HS-5 (cell line): ENCODE measurements around the gene AMOTL1.

Source experiments
- DNase-seq: peaks from one replicate; pipeline ENCODE4 v3.0.0-alpha.2; 2012; ENCODE audit warnings: low read depth

AMOTL1 gene

GRCh38 chr11:94794287-94795168 lies 26.4 kb downstream of the AMOTL1 start:
- peak; percentile 97 for DNase-seq

- DNase-seq, result no peak
Observed at GRCh38 chr11:94795476-94796189, 27.5 kb downstream of the AMOTL1 start.

GRCh38 chr11:94796190-94796580 lies 28.0 kb downstream of the AMOTL1 start:
- DNase-seq, result no peak

- DNase-seq, result no peak
Observed at GRCh38 chr11:94796863-94797262, 28.7 kb downstream of the AMOTL1 start.

GRCh38 chr11:94799726-94800125 lies 31.6 kb downstream of the AMOTL1 start:
- DNase-seq, result no peak

DNA sequence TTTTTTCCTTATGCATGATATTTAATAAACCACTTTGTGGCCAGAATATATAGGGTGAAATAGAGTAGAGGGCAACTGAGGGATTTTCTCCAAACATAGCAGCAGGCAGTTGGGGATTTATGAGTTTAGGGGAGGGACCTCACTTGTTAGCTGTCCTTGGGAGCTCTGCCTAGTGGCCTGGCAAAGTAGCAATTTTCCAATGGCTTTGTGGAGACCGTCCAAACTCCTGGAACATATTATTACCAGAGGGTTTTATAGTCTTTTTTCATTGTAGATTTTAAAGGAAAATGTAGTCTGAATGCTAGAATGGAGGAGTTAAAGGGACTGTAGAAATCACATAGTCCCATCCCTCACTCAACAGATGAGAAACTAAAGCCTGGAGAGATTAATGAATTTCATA lies 32.3 kb downstream of the AMOTL1 start:
- DNase-seq, result no peak

- DNase-seq, result no peak
Observed at GRCh38 chr11:94801866-94802460, 33.8 kb downstream of the AMOTL1 start.

- no peak for DNase-seq
Observed at GRCh38 chr11:94802501-94802900, 34.3 kb downstream of the AMOTL1 start.

- peak; percentile 37 for DNase-seq
Observed at GRCh38 chr11:94803491-94803890, 35.3 kb downstream of the AMOTL1 start.

DNA sequence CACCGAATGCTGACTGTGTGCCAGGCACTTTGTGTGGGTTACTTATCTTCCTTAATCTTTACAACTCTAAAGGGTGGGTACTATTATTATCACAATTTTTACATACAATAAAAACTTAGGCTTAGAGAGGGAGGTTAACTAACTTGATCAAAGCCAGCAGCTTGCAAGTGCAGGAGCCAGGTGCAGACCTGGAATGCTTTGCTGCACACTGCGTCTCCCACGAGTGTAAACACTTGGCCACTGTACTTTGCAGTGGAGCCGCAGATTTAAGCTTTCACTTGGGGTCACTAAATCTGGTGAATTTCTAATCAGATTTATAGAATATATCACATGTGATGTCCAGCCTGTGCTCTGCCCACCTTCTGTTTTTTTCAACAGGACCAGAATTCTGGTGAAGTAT lies 36.7 kb downstream of the AMOTL1 start:
- DNase-seq, result no peak

DNA sequence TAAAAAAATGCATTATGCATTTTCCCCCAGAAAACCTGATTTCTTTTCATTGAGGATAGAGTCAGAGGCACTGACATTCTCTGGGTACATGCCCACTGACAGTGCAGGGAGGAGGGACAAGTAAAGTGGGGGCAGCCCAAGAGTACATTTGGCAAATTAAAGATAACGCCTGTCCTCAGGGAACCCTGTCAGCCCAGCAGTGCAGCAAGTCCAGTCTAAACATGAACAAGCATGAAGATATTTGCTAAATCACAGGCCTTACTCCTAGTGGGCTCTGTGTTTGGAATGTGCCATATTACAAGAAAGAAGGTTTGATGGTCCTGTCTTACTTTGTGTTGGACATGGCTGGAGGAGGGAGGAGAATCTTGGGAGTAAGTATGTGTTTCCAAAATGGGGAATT lies 37.9 kb downstream of the AMOTL1 start:
- DNase-seq, result no peak

DNA sequence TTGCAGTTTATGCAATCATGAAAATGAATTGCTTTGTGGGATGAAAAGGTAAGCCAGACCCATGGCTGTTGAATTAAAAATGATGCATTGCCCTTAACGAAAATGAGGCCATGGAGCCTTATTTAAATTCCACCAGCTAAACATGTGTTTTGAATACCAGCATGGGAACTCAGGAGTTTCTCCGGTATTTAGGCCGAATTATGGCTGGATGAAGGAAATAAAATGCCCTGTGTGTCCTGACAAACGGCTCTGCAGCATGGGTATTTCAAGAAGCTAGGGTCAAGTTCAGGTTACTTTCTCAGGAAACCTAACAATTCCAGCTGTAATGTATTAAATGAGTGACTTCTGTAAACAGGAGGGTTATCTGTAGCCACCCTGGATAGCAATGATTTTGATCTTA lies 38.3 kb downstream of the AMOTL1 start:
- DNase-seq, result no peak

DNA sequence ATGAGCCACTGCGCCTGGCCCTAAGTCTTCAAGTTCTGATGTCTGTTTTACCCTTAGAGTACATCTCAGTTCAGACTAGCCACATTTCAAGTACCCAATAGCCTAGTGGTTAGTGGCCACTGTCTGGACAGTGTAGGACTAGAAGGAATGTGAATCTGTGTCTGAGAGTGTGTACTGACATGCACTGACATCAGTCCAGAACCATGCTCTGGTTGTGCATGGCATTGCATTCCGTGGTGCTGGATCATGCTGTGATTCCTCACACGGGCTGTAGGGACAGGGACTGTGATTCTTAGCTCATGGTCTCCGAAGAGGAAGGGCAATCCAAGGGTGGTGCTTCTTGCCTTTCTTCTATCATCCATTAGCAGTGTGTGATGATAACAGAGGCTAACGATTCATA lies 41.1 kb downstream of the AMOTL1 start:
- DNase-seq, result no peak

DNA sequence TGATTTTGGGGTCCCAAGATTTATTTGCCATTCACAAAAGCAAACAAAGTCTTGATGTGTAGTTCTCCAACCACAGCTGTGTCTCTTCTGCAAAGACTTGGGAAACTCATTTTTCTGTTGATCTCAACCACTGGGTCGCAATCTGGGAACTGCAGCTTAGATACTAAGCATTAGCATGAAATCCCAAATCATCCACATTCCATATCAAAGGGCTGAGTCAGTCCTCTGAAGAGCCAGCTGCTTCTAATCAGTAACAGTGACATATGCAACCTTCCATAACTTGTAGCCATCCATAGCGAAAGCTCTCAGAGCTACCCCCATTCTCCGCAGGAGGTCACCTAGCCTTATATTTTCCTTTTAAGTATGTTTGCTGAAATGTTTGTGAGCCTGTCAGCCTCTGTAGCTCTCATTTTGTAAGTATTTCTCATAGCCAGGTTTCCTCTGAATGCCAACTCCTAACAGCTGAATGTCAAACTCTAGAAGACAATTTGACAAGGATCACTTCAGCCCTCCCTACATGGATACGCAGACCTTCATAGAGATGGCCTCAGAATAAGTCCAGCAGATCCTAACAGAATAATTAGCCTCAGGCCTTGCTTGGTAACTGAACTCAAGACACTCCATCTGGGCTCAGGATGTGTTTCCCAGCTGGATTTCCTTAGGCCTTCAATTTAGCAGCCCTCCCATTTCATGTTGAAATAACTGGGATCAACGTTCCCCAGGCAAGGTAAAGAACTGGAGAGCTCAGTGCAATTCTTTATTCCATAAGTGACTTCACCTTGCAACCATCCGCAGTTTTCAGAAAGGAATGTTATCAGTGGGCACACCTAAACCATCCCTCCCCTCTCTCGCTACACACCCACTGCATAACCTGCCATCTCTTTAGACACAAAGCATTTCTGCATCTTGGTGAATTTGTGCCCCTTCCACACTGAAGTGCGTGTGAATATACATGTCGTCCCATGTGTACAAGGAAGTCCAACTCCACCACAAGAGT lies 44.9 kb downstream of the AMOTL1 start:
- DNase-seq, result peak; percentile 28

- DNase-seq, result no peak
Observed at GRCh38 chr11:94814272-94814976, 46.3 kb downstream of the AMOTL1 start.

GRCh38 chr11:94815705-94816344 lies 47.7 kb downstream of the AMOTL1 start:
- no peak for DNase-seq

GRCh38 chr11:94820480-94820879 lies 52.3 kb downstream of the AMOTL1 start:
- DNase-seq, result no peak

DNA sequence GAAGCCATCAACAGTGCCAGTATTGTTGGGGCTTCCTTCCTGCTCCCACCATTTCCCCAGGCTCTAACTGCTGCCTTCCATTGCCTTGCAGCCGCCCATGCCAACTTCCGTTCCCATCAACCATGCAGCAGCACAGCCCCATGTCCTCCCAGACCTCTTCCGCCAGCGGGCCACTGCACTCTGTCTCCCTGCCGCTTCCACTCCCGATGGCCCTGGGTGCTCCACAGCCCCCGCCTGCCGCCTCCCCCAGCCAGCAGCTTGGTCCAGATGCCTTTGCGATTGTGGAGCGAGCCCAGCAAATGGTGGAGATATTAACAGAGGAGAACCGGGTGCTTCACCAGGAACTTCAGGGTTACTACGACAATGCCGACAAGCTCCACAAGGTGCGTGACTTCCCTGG lies 53.3 kb downstream of the AMOTL1 start:
- no peak for DNase-seq

GRCh38 chr11:94822080-94822479 lies 53.9 kb downstream of the AMOTL1 start:
- no peak for DNase-seq

DNA sequence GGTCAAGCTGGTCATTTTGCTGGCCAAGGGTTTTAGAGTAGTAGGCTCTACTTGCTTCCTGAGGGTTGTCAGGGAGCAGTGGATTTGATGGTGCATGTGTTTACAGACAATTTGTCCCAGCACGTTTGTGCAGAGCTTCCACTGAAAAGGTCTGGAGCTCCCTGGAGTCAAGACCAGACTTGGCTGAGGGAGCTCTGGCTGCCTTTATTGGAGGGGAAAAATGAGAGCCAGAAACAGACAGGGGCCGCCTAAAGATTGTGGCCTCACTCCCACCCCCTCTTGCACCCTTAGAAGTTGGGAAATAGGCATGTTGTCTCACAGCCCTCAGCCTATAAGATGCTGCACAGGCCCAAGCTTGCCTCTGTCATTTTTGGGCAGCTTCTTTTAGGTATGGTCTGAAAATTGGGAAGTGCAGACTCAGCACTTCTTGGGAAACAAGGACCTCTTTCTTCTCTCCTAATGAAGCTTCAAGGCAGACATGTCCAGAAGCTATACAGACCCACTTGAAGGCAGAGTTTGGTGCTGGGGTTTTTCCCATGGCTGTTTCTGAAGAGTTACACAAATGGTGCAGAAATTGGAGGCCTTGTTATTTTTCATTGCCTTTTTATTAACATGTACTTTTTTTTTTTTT lies 55.1 kb downstream of the AMOTL1 start:
- DNase-seq, result no peak
